KOPT-K1 (cell line): ENCODE measurements around the gene ATP2C2.

Experiments
- H3K27ac ChIP-seq: fragments of 200-600 bp; sonication (generic); 2 replicates; pipeline ENCODE4 v1.5.1; 2016; ENCODE audit warnings: antibody characterized with exemption, mild to moderate bottlenecking, low read depth, low read length; ENCODE audit not compliant: poor library complexity, severe bottlenecking
- H3K36me3 ChIP-seq: fragments of 200-600 bp; sonication (generic); 2 replicates; pipeline ENCODE4 v1.5.1; 2017; ENCODE audit warnings: antibody characterized with exemption, mild to moderate bottlenecking, low read length, moderate library complexity; ENCODE audit not compliant: insufficient read depth
- H3K9me3 ChIP-seq: fragments of 200-600 bp; sonication (generic); 2 replicates; pipeline ENCODE4 v1.5.1; 2017; ENCODE audit warnings: antibody characterized with exemption, low read length, mild to moderate bottlenecking; ENCODE audit not compliant: insufficient read depth, poor library complexity, severe bottlenecking

ATP2C2 gene

DNA sequence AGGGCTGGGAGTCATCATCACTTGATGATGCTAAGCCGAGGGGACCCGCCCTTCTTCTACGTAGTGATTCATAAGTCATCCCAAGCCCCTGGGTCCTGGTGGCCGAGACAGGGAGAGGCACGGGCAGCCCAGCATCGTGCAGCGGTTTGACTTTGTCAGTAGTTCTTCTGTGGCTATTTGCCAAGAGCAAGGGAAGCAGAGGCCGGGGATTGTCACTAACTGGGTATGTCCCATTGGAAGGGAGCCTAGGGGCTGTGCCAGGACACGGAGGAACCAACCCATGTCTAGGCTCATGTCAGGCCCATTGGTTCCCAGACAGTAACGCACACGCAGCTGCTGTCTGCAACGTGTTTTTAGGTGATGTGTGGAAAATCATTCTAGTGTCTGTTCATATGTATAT is 58.5 kb downstream of the ATP2C2 start:
- Histone ChIP-seq H3K9me3 (peaks cover 13% of the 10 kb centered on the region), H3K36me3 (no peaks in the 10 kb centered on the region), H3K27ac (no peak overlapping the region)

DNA sequence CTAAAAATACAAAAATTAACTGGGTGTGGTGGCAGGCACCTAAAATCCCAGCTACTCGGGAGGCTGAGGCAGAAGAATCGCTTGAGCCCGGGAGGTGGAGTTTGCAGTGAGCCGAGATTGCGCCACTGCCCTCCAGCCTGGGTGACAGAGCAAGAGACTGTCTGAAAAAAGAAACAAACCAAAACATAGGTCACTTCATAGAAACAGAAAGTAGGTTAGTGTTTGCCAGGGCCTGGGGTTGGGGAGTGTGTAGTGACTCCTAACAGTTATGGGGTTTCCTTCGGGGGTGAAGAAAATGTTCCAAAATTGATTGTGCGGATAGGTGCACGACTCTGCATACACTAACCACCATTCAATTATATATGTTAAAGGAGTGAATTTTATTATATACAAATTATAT is 59.2 kb downstream of the ATP2C2 start:
- H3K9me3 ChIP-seq: peaks cover 13% of the 10 kb centered on the region
- H3K36me3 ChIP-seq: no peaks in the 10 kb centered on the region
- H3K27ac ChIP-seq: no peak overlapping the region

DNA sequence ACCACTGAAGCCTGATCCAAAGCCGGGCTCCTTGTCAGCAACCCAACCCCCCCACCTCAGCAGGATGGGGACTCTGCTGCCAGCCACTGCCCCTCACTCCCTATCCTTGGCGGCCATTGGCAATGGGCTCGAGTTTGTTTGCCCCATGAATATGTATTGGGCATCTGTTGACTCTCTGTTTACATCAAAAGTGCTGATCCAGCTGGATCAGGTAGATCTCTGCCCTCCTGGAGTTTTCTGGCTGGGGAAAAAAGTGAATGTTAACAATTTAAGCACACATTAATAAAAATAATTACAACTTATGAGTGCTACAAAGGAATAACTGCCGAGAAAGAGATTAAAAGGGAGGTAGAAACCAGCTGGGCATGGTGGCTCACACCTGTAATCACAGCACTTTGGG is 62.5 kb downstream of the ATP2C2 start:
- Histone ChIP-seq H3K9me3 (no peaks in the 10 kb centered on the region), H3K36me3 (no peaks in the 10 kb centered on the region), H3K27ac (no peak overlapping the region)

GRCh38 chr16:84434800-84435199 is 66.5 kb downstream of the ATP2C2 start:
- Histone ChIP-seq H3K36me3 (no peaks in the 10 kb centered on the region), H3K27ac (no peak overlapping the region), H3K9me3 (no peaks in the 10 kb centered on the region)

DNA sequence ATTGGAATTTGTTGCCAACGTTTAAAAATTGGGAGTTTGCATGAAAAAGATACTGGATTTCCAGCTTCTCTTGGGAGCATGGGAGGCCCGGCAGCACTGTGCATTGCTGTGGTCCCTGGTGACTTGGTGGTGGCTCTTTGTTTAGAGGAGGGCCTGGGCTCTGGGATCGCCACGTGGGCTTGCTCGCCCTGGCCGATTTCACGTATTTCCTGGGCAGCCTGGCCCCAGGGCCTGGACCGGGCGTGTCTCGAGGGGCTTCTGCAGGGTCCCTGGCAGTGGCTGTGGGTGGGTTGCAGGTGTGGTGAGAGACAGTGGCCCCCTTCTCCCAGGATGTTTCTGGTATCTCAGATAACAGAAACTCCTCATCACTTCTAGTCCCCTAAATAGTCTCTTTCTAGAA is 67.9 kb downstream of the ATP2C2 start:
- H3K36me3 ChIP-seq: no peaks in the 10 kb centered on the region
- no peaks in the 10 kb centered on the region for H3K9me3 ChIP-seq
- H3K27ac ChIP-seq: no peak overlapping the region

DNA sequence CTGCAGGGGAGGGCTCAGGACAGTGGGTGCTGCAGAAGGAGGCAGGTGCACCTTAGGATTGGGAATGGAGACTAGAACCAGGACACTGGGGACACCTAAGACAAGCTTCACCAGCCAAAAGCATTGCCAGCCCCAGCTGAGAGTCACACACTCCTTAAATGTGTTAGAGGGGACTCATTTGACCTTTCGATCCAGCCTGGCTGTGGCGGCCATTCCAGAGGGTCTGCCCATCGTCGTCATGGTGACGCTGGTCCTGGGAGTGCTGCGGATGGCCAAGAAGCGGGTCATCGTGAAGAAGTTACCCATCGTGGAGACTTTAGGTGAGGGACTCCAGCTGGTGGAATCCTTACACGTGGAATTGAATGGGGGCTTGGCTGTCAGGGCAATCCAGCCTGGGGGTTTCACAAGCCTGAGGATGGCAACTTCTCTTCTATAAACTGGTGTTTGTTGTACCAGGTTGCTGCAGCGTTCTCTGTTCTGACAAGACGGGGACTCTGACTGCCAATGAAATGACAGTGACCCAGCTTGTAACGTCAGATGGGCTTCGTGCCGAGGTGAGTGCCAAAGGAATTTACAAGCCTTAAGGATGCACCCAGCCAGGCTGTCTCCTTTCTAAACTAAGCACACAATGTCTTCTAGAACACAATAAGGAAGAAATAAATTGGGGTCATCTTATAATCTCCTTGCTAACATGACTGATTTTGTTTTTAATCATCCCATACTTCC is 70.8 kb downstream of the ATP2C2 start:
- Histone ChIP-seq H3K36me3 (no peaks in the 10 kb centered on the region), H3K27ac (no peak overlapping the region), H3K9me3 (no peaks in the 10 kb centered on the region)

- Histone ChIP-seq H3K27ac (no peak overlapping the region), H3K9me3 (no peaks in the 10 kb centered on the region), H3K36me3 (no peaks in the 10 kb centered on the region)
Observed at GRCh38 chr16:84442416-84443145, 74.2 kb downstream of the ATP2C2 start.

DNA sequence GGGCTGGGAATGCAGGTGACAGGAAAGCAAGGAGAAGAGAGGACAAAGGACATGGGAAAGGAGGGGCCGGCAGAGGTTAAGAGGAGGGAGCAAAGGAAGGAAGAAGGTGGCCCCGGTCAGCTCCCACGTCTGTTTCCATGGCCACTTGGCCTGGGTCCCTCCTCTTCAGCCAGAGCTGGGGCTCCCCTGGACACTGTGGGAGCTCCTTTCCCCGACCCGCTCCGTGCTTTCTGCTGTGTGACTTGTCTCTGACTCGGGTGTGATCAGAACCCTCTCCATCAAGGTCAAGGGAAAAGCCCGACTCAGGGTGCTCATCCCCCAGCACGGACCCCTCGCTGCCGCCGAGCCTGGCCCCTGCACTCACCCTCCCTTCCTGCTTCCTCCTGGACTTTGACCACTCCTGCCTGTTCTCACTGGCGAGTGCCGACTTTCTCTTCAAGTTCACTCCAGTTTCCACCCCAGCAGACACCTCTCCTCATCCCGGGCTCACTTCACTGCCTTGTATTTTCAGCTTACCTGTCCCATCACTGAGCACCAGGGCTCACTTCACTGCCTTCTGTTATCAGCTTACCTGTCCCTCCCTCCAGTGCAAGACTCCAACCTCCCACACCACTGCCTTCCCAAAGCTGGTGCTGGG is 74.9 kb downstream of the ATP2C2 start:
- no peaks in the 10 kb centered on the region for H3K9me3 ChIP-seq
- no peaks in the 10 kb centered on the region for H3K36me3 ChIP-seq
- H3K27ac ChIP-seq: no peak overlapping the region

- Histone ChIP-seq H3K9me3 (no peaks in the 10 kb centered on the region), H3K27ac (no peak overlapping the region)
Observed at GRCh38 chr16:84444476-84444875, 76.1 kb downstream of the ATP2C2 start.

GRCh38 chr16:84446084-84446483 is 77.7 kb downstream of the ATP2C2 start:
- no peak overlapping the region for H3K27ac ChIP-seq
- peaks cover 12% of the 10 kb centered on the region for H3K9me3 ChIP-seq
- no peaks in the 10 kb centered on the region for H3K36me3 ChIP-seq

More at GRCh38 chr16:84444476-84444875, 76.1 kb downstream of the ATP2C2 start:
- no peaks in the 10 kb centered on the region for H3K36me3 ChIP-seq

- Histone ChIP-seq H3K27ac (no peak overlapping the region), H3K36me3 (no peaks in the 10 kb centered on the region), H3K9me3 (peaks cover 16% of the 10 kb centered on the region)
Observed at GRCh38 chr16:84446596-84447392, 78.5 kb downstream of the ATP2C2 start.

- Histone ChIP-seq H3K27ac (no peak overlapping the region), H3K9me3 (peaks cover 22% of the 10 kb centered on the region), H3K36me3 (no peaks in the 10 kb centered on the region)
Observed at GRCh38 chr16:84448444-84448843, 80.1 kb downstream of the ATP2C2 start.

DNA sequence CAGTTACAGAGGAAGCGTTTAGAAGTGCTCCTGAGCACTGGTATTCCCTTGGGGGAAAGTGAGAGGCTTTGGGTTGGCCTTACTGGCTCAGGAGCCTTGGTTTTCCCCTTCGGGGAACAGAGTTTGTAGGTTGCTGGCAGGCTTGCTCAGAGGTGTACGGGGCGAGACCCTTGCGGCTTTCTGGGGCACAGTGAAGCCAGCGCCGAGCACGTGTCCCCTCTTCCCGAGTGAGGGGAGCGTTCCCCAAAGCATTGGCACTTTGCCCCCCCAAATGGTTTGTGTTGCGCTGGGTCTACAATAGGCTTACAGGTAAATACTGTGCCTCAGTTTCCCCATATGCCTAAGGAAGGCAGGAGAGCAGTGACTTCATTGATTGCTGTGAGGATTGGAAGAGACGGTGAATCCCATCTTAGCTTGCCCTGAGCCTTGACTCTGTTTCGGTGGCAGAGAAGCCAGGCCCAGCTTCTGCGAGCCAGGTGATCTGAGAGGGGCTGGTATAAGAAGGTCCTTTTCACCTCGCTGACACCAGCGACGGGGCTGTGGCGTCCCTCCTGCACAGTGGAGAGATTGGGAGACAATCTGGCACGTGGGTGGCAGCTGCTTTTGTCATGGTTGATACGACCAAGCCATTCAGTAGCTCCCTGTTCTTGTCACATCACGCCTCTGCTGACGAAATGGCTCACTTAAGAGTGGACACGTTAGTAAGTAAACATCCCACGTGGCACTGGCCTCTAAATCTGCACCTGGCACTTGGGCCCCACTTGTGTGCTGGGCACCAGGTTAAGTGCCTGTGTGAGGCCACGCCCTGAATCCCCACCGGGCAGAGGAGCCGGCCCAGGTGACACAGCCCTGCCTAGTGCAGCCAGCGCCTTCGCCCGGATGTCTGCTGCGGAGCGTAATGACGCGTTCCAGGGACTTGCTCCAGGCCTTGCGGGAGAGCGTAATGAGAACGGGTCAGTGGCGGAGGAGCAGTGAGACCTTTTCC is 81.1 kb downstream of the ATP2C2 start:
- H3K9me3 ChIP-seq: peaks cover 22% of the 10 kb centered on the region
- H3K36me3 ChIP-seq: no peaks in the 10 kb centered on the region
- no peak overlapping the region for H3K27ac ChIP-seq
